Stimulated activated CD8-positive, alpha-beta memory T cell treated with anti-CD3 and anti-CD28 coated beads, Interleukin-4, amount 100 ng/mL, for 4 hours (primary cell): Measurements from ENCODE around the gene PARD6B.
"Not testable (repeated sequence)": the region's sequence is repeated elsewhere in the genome, so short reads cannot be mapped to it uniquely, and the experiment has no call there.

Experiments used
- DNase-seq, 2 donors: peaks; one replicate each; pipeline ENCODE4 v3.0.0-alpha.2; 2020; ENCODE audit warnings: low read depth in 2 of 2, low spot score in 1 of 2

Gene PARD6B

GRCh38 chr20:50745634-50746137 lies 14.3 kb downstream of the PARD6B start:
- no peak for DNase-seq

DNA sequence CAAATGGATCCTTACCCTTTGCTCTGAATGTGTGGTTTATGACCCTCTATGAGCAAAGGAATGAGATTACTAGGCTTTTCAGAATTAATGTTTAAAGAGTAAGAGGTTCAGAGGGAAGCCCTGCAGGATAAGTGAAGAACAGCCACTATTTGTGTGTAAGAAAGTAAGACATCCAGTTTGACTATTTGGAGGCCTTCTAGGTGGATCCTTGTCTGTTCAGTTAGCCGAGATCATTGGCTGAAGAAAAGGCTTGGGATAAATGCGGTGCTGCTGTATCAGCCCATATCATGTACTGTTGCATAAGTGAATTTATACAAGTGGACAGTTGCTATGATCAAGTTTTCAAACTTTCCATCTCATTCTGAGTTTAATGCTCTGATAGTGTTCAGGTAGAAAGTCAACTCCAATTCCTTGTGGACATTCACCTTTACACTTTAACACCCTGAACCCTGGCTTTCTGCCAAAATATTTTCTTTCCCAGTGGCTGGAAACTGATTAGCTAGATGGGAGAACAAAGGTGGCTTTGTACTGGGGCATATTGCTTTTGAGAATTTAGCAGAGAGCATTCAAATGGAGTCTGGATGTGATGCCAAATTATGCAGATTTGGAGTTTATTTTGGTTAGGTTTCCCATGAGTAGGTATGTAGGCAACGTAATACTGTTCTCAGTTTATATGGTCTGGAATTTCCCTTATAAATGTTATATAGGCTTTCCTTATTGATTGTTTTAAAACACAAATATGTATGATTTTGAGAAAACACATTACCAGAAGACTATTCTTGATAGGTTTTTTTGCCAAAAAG lies 15.0 kb downstream of the PARD6B start:
- no peak for DNase-seq

DNA sequence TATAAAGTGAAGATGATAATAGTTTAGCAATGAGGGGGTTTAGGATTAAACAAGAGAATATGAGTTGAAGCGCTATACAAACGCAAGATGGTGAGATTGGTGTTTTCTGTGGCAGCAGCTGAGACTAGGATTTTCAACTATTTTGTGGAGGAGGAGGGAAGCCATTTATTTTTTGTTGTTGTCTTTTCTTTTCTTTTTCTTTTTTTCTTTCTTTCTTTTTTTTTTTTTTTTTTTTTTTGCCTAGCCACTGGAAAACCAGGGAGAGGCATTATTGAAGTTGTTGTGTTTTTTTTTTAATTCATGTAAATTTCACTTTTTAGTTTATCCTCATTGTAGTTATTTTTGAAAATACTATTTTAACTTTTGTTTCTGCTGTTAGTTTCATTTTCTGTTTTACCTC lies 15.9 kb downstream of the PARD6B start:
- no peak for DNase-seq

DNA sequence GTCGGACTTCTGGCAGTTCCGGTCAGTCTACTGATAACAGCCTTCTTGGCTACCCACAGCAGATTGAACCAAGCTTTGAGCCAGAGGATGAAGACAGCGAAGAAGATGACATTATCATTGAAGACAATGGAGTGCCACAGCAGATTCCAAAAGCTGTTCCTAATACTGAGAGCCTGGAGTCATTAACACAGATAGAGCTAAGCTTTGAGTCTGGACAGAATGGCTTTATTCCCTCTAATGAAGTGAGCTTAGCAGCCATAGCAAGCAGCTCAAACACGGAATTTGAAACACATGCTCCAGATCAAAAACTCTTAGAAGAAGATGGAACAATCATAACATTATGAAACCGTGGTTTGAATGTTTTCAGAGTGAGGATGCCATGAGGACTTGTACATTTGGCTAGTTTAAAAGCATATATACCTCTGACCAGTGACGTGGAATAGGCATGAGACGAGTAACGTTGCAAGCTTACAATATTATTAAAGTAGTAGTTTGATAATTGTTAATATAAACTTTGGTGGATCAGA lies 18.8 kb downstream of the PARD6B start:
- DNase-seq, result no peak

DNA sequence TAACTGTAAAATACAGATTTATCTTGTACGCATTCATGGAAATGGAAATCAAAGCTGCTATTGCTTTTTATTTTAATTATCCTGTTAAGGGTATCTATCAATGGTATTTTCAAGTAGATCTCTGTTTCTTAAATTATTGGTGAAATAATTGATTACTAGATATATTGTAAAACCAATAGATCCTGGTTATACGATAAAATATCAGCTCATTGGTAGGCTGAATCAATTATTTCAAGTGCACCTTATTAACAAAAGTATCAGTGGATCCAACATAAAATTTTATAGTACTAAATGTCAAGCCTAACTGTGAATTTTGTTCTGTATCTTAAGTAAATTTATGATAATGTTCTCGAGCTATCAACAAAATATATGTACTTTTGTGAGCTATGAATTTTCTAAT lies 21.8 kb downstream of the PARD6B start:
- no peak for DNase-seq

DNA sequence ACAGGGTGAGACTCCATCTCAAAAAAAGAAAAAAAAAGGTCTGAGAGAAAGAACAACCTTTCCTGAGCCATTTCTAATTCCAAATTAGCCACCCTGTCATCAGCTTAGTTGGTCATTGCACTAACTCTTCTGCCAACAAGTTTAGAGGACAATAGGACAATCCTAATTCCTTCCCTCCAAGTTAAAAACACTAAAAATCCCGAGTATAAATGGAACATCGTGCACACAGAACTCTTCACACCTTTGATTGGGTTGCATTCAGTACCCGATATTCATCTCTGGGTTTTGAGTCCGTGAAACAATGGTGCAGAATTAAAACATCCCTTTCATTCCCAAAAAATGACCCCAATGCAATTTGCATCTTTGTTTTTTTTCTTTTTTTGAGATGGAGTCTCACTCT lies 23.0 kb downstream of the PARD6B start:
- no peak for DNase-seq

DNA sequence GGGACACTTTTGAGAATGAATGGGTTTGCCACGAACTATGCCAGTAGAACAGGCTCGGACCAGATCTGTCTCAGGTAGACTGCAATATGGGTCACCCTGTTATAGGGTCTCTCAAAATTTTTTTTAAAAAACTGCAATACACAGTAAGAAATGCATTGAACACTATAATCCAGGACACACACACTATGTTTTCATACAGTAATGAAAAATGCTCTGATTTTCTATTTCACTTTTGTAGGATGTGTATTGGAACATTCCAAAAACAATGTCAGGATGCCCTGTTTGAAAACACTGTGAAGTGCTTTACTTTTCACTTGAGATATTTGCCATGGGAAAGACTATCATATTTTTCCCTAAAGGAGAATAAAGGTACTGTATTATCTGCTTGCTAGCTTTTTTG lies 25.1 kb downstream of the PARD6B start:
- DNase-seq, result no peak

GRCh38 chr20:50758469-50758868 lies 27.1 kb downstream of the PARD6B start:
- no peak for DNase-seq

DNA sequence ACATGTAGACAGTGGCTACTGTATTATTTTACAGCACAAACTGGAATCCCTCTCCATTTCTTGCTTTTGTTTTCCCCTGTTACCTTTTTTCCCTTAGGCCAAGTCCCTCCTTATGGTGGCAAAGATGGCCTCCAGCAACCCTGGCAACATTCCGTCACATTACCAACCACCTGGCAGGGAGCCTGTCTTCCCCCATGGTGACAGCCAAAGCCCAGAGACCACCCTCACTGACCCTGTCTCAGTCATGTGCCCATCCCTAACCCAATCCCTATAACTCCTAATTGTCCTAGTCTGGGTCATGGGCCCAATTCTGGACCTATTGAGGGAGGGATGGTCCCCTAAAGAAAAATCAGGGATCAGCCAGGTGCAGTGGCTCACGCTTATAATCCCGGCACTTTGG lies 27.6 kb downstream of the PARD6B start:
- no peak for DNase-seq

DNA sequence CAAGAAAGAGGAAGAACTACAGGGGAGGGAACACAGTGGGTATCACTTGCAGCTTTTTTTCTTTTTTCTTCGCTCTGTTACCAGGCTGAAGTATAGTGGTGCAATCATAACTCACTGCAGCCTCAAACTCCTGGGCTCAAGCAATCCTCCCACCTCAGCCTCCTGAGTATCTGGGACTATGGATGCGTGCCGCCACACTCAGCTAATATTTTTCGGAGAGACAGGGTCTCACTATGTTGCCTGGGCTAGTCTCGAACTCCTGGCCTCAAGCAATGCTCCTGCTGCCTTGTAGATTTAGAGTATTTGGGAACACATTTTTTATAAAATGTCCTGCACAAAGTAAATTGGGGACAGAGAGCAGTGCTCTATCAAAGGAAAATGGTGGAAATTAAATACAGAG lies 28.3 kb downstream of the PARD6B start:
- no peak for DNase-seq

DNA sequence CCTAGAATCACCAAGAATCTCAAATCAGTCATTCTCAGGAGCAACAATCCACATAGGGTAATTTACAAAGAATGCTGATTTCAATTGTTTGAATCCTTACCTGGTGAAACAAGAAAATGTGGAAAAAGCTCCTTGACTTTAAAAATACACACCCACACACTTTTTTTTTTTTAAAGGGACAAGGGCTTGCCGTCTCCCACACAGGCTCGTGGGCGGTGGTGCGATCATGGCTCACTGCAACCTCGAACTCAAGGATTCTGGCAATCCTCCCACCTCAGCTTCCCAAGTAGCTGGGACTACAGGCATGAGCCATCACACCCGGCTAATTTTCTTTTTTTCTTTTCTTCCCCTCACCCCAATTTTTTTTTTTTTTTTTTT lies 30.7 kb downstream of the PARD6B start:
- no peak for DNase-seq

DNA sequence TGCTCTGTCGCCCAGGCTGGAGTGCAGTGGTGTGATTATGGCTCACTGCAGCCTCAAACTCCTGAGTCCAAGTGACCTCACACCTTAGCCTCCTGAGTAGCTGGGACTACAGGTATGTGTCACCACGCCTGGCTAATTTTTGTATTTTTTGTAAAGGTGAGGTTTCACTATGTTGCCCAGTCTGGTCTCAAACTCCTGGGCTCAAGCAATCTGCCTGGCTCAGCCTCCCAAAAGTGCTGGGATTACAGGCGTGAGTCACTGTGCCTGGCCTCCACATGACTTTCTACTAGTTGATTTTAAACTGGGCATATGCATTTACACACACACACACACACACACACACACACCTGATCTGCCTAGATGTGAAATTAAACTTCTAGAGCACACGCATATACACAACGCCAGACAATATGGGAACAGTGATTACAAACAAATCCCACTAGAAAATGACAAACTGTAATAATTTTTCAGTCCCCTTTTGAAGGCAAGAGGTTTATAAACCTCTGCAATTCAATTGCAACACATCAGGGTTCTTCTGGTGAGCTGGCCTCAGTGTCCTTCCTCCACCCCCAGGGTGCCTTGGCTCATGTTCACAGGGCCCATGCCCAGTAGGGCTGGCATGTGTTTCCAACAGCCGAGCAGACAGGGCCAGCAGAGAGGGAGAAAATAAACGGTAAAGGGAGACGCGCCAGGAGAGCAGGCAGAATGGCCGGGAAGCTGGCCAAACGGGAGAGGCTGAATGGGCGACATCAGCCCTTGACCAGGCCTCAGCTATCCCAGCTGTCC lies 31.2 kb downstream of the PARD6B start:
- DNase-seq, result no peak

DNA sequence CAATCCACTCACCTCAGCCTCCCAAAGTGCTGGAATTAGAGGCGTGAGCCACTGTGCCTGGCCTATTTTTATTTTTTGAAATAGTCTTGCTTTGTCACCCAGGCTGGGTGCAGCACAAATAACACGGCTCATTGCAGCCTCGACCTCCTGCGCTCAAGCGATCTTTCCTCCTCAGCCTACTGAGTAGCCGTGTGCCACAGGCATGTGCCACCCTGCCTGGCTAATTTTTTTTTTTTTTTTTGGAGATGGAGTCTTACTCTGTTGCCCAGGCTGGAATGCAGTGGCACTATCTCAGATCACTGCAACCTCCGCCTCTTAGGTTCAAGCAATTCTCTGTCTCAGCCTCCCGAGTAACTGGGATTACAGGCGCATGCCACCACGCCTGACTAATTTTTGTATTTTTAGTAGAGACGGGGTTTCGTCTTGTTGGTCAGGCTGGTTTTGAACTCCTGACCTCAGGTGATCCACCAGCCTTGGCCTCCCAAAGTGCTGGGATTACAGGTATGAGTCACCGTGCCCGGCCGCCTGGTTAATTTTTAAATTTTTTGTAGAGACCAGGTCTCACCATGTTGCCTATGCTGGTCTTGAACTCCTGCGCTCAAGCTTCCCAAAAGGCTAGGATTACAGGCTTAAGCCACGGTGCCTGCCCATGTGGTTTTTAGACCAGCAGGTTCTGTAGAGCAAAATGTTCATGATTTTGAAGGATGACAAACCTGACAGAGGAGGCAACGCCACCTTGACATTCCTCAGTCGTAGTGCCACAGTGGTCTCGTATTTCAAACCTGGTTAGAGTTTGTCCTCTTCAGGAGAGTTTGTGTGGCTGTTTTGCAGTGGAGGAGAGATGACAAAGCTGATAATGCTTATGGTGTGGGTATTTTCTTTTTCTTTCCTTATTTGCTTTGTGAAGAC lies 32.4 kb downstream of the PARD6B start:
- not testable (repeated sequence) for DNase-seq

GRCh38 chr20:50765251-50765650 lies 33.9 kb downstream of the PARD6B start:
- DNase-seq, result not testable (repeated sequence)

GRCh38 chr20:50765674-50766073 lies 34.3 kb downstream of the PARD6B start:
- no peak for DNase-seq

- not testable (repeated sequence) for DNase-seq
Observed at GRCh38 chr20:50766955-50767809, 35.8 kb downstream of the PARD6B start.

- not testable (repeated sequence) for DNase-seq
Observed at GRCh38 chr20:50768991-50769390, 37.6 kb downstream of the PARD6B start.

GRCh38 chr20:50769551-50770085 lies 38.2 kb downstream of the PARD6B start:
- not testable (repeated sequence) for DNase-seq

- not testable (repeated sequence) for DNase-seq
Observed at GRCh38 chr20:50771419-50772080, 40.2 kb downstream of the PARD6B start.
